HG03575 (cell line): ENCODE measurements around the gene FAM32A.
"Not testable (repeated sequence)": the region's sequence is repeated elsewhere in the genome, so short reads cannot be mapped to it uniquely, and the experiment has no call there.

Experiments
- ATAC-seq: cut with Tn5 transposase; IDR thresholded peaks from one replicate; pipeline ENCODE4 v1.9.1; 2021; ENCODE audit not compliant: unreplicated experiment, insufficient number of reproducible peaks, low FRiP score; ENCODE audit errors: extremely low read depth

FAM32A gene

GRCh38 chr19:16160943-16161560 is 24.2 kb upstream of the FAM32A start:
- no peak for ATAC-seq

GRCh38 chr19:16161840-16162239 is 23.4 kb upstream of the FAM32A start:
- no peak for ATAC-seq

- no peak for ATAC-seq
Observed at GRCh38 chr19:16164222-16164890, 20.9 kb upstream of the FAM32A start.

GRCh38 chr19:16166417-16166816 is 18.8 kb upstream of the FAM32A start:
- no peak for ATAC-seq

GRCh38 chr19:16167055-16167454 is 18.2 kb upstream of the FAM32A start:
- ATAC-seq, result no peak

- no peak for ATAC-seq
Observed at GRCh38 chr19:16168465-16169081, 16.6 kb upstream of the FAM32A start.

GRCh38 chr19:16170134-16170533 is 15.1 kb upstream of the FAM32A start:
- ATAC-seq, result no peak

GRCh38 chr19:16175954-16176353 is 9.3 kb upstream of the FAM32A start:
- no peak for ATAC-seq

- ATAC-seq, result not testable (repeated sequence)
Observed at GRCh38 chr19:16178866-16179265, 6.3 kb upstream of the FAM32A start.

GRCh38 chr19:16180611-16181010 is 4.6 kb upstream of the FAM32A start:
- ATAC-seq, result no peak

- no peak for ATAC-seq
Observed at GRCh38 chr19:16184665-16185122, 516 bp upstream of the FAM32A start.

GRCh38 chr19:16185768-16186123 is 536 bp downstream of the FAM32A start:
- no peak for ATAC-seq

GRCh38 chr19:16188521-16188920 is 3.3 kb downstream of the FAM32A start:
- ATAC-seq, result no peak

- no peak for ATAC-seq
Observed at GRCh38 chr19:16190198-16190597, 5.0 kb downstream of the FAM32A start.

- no peak for ATAC-seq
Observed at GRCh38 chr19:16190736-16191135, 5.5 kb downstream of the FAM32A start.

- no peak for ATAC-seq
Observed at GRCh38 chr19:16191216-16191908, 6.2 kb downstream of the FAM32A start.

- ATAC-seq, result no peak
Observed at GRCh38 chr19:16193466-16193865, 8.3 kb downstream of the FAM32A start.

- no peak for ATAC-seq
Observed at GRCh38 chr19:16197188-16197621, 12.0 kb downstream of the FAM32A start.

- ATAC-seq, result peak; percentile 59
Observed at GRCh38 chr19:16197622-16198369, 12.6 kb downstream of the FAM32A start, which contains the start of gene AP1M1. Gene AP1M1, plus strand, starts transcription at chr19:16197911. Its CDS starts 116 bp downstream, at chr19:16198027.
